ENCODE measurements around the gene KRTAP10-6. TPM values are rescaled to one million over a fixed set of nuclear protein-coding genes. Genes with fewer than 3 reads are reported as not detected.
"Not testable (repeated sequence)": the region's sequence is repeated elsewhere in the genome, so short reads cannot be mapped to it uniquely, and the experiment has no call there.

KRTAP10-6 gene
- total RNA-seq, 1 donor from 2014 or later = not detected

DNA sequence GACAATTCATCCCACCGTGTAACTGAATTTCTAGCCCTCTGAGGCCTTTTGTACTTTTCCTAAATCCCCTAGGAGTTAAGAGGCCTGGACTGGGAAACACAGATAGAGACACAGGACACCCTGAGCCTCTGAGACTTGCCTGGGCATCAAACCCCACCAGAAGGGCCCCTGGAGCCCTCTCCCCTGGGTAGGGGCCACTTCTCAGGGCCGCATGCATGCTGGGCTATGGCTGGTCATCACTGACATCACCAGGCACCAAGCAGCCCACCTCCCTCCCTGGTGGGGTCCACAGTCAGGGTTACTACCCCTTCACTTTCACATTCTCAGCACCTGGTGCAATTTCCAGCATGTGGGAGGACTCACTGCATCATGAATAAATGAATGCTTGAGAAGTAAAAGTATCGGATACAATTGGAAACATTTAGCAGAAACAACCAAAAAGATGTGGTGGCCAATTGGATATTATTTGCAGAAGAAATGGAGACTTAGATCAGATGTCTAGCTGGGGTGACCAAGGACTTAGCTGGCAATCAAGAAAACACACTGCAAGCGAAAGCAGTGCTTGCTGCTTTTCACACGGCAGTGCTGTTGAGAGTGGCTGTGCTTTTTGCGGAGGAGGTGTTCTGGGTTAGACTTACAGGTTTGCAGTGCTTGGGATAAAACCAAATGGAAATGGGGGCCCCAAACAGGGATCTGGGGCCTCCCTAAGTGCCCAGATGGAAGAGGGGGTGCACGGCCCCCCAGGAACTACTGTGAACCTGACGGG is 7.1 kb upstream of the KRTAP10-6 start:
- DNase-seq (ENCODE audit: low spot score) = no peak

DNA sequence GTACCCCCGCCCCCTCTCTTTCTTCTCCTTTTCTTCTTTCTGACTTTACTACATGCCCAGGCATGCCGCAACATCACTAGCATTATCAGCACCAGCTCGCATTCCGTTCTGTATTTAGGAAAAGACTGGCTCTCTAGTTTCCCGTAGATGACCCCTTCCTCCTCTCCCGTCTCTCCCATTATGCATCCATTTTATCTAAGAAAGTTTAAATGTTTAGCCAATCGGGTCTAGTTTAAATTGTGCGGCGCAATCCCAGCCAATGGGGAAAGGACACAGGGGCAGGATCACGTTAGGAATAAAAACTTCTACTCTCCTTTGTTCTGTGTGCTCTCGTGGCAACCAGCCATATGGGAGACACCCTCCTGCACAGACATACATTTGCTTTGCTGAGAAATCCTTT is 5.8 kb upstream of the KRTAP10-6 start:
- DNase-seq (ENCODE audit: low spot score) = no peak

DNA sequence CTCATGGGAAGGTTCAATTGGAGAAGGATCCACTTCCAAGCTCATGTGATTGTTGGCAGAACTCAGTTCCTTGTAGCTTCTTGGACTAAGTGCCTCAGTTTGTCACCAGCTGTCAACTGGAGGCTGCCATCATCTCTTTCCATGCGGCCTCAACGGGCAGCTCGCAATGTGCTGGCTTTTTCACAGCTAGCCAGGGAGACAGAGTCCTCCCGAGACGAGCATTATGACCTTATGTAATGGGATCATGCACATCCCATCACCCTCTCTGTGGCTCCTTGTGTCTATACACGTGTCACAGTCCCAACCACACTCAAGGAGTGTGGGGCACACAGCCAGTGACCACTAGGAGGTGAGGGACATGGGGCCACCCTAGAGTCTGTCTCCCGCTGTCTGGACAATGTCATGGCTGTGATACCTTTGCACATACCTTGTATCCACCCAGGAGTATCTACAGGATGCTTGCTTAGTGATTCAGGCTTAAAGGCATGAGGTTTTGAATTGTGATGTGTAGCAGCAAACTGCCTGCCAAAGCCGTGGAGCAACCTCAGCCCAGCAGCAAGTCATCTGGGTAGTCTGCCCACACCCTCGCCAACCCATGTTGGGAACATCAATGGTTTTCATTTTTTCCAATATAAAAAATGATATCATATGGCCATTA is 3.9 kb upstream of the KRTAP10-6 start:
- DNase-seq (ENCODE audit: low spot score) = no peak

DNA sequence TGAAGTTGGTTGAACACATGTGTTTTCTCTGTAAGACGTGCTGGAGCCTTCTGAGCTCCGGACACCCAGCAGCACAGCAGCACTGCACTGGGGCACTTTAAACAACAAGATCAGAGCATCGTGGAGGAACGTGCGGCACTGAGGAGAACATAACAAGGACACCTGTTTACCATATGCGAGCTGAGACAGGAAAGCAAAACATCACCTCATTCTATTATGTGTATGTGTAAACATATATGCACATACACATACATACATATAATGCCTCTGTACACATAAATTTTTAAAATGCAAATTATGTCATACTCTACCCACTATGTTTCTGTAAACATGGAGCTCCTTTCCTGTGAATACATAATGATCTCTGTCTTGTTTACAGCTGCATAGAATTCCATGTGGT is 3.2 kb upstream of the KRTAP10-6 start:
- no peak for DNase-seq (ENCODE audit: low spot score)

DNA sequence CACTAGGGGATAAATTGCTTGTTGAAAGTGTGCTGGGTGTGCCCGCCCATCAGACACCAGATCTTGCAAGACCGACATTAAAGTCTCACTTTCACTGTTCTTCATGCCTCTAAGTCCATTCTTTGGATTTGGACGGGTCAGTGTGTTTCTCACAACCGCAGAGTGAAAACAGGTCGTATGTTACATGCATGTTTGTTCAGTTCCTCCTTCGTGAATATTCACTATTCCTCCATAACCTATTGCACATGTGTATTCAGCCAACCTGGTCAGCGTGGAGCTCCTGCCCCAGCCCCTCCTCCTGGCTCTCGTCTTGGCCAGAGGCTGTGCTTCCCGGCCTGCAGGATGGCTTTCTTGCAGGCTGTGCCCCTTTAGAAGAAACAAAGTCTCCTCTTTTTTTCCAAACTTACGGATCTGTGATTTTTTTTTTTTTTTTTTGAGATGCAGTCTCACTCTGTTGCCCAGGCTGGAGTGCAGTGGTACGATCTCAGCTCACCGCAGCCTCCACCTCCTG is 2.2 kb upstream of the KRTAP10-6 start:
- DNase-seq (ENCODE audit: low spot score) = no peak

DNA sequence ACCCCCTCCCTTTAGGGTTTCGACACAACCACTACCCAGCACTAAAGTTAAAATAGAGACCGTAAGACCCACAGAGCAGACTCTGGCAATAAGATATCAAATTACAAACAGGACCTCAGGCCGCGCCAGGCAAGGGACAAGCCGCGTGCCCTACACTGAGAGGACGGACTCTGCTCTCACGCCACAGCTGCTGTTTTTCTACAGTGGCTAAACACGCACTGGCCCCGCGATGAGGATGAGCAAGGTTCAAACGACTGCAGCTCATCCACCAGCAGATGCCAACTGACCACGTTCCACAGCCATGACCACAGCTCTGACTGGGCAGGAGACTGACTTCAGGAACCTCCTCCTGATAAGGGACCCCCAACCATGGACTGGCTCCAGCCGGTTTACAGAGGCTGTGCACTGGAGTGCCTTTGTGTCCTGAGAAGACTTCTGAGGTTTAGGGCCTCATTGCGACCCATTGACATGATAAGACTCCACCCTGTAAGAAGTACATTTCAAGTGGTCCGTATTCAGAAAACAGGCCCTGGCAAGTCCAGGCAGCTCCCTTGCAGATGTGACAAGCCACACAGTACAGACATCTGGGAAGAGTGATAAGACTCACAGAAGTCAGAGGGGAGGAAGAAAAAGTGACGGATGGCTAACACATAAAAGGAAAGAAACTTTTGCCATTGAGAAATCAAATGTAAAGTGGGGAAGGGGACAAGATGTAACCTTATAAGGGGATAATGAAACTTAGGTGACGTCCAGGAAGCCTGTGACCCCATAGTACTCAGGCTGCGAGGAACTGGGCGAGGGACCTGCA is 1.5 kb upstream of the KRTAP10-6 start:
- no peak for DNase-seq (ENCODE audit: low spot score)

DNA sequence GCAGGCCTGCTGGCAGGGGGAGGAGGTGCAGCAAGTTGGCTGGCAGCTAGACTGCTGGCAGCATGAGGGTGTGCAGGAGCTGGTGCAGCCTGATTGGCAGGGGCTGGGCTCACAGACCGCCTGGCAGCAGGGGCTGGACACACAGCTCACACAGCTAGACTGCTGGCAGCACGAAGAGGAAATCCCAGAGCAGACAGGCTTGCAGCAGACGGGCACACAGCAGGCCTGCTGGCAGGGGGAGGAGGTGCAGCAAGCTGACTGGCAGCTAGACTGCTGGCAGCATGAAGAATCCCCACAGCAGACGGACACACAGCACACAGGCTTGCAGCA is 539 bp downstream of the KRTAP10-6 start:
- not testable (repeated sequence) for DNase-seq (ENCODE audit: low spot score)

DNA sequence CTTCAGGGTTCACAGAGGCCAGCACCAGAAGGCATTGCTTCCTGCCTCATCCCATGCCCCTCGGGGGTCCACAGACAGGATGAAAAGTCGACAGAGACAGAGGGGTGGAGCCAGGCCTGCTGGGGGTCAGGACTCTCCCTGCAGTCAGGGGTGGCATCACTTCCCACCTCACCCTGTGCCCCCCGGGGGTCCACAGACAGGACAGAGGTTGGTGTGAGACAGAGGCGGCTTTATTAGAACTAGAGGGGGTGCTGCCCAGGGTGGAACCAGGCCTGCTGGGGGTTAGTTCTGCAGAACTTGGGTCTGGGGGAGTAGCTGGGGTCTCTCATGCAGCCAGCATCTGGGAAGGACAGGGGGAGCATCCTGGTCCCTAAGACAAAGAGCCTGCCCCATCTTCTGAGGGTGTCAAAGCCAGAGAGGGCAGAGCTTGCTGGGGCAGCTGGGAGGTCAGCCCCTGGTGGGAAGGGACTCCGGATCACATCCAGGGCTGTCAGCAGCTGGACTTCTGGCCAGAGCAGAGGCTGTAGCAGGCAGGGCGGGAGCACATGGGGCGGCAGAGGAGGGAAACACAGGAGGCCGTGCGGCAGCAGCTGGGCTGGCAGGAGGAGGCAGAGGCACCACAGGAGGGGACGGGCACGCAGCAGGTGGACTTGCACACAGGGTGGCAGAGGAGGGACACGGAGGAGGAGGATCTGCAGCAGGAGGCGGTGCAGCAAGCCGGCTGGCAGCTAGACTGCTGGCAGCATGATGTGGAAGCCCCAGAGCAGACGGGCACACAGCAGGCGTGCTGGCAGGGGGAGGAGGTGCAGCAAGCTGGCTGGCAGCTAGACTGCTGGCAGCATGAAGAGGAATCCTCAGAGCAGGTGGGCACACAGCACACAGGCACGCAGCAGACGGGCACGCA is 1.2 kb downstream of the KRTAP10-6 start:
- not testable (repeated sequence) for DNase-seq (ENCODE audit: low spot score)

DNA sequence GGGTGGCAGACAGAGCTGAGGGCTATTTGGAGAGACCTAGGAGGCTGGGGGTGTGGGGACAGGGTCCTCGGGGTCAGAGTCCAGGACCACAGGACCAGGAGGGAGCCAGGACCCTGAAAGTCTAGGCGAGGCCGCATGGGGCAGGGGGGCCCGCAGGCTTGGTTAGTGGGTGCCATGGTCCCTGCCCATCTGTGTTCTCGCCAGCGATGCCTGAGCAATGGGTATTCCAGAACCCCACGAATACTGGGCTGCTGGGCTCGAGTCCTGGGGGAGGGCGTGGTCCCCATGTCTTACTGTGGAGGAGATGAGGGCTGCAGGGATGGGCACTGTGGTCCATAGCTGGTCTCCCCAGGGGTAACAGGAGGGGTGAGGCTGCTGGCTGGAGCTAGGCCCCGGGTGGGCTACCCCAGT is 2.0 kb downstream of the KRTAP10-6 start:
- no peak for DNase-seq (ENCODE audit: low spot score)

DNA sequence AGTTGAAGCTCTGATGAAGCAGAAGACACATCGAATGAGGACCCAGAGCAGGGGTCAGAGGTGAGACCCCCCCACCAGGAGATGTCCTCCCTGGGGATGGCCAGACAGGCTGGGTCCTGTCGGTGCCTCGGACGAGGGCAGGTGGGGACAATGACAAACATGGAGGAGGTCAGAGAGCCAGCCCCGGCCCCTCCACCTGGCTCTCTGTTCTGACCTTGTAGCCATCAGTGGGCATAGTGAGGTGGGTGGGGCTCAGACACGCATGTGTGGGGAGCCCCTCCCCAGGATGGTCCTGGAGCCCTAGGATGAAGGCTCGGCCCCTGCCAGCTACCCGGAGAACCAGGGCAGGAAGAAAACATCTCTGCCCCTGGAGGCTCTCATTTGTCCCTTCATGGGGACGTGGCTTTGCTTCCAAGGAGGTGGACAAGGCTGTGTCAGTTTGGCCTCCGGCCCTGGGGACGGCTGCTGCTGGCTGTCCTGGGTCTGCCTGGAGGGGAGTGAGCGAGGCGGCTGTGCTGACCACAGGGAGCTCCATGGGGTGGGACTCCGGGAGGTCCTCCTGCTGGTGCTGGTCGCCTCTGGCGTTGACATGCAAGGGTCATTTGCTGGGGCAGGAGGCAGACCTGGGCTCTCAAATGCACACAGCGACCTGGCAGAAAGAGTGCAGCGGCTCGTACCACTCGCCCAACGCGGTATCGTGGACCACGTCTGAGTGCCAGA is 2.6 kb downstream of the KRTAP10-6 start:
- DNase-seq (ENCODE audit: low spot score) = no peak

DNA sequence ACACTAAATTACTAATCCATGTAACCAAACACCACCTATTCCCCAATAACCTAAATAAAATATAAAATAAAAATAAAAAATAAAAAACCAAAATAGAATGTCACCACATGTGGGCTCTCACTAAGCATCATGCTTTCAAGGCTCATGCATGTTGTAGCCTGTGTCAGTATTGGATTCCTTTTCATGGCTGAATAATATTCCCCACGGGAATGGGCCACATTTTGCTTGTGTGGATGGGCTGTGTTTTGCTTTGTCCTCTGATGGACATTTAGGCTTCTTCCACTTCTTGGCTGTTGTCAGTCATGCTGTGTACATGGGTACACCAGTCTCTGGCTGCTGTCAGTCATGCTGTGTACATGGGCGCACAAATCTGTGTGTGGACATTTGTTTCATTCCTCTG is 3.2 kb downstream of the KRTAP10-6 start:
- DNase-seq (ENCODE audit: low spot score) = no peak

DNA sequence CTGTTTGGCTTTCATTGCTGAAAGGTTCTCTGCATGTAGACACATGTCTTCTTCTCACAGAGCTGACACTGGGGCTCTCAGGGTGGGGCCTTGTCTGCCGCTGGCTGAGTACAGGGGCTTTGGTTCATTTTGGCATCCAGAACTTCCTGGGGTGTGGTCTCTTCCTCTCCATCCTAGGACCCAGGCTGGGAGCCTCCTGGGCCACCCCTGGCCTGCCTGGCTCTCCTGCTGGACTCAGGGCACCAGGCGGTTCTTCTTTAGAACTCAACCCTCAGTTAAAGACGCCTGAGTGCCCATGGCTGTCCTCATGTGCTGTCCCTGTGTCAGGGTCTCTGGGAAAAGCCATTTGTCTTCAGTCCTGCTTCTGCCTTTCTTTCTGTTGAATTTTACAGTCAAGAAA is 6.4 kb downstream of the KRTAP10-6 start:
- no peak for DNase-seq (ENCODE audit: low spot score)

DNA sequence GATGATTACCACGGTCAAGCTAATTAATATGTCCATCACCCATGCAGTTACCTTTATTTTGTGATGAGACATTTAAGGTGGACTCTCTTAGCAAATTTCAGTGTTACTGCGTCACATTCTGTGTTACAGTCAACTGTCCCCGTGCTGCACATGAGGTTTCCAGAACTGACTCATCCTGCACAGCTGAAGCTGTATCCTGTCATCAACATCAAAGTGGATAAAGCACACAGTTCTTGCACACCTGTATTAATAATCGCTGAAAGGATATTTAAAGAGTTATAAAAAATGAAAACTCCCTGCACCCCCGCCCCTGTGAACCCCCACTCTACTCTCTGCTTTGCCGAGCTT is 8.5 kb downstream of the KRTAP10-6 start:
- no peak for DNase-seq (ENCODE audit: low spot score)

DNA sequence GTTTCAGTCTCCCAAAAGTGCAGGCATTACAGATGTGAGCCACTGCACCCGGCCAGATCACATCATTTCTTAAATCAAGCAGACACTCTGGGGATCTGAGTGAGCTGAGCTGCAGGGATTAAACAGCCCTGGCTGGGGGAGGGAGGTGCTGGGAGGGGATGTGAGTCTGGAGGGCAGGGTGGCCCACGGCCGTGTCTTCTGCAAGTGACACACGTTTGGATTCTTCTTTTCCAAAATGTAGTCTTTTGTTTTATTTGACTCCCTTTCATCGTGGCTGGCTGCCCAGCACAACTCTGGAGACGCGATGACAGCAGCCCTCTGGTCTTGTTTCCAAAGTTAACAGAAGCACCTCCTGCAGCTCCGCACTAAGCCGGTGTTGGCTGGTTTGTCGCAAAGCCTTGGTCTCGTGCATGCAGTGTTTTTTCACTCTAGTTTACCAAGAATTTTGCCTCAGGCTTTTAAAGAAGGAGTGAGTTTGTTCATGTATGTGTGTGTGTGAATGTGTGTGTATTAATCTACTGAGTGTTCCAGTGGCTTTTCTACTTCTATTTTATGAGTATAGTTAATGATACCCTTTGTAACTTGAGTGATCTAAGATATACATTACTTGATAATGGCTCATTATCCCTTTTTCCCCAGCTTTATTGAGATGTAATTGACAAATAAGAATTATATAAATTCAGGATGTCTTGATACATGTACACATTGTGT is 9.1 kb downstream of the KRTAP10-6 start:
- DNase-seq (ENCODE audit: low spot score) = no peak

DNA sequence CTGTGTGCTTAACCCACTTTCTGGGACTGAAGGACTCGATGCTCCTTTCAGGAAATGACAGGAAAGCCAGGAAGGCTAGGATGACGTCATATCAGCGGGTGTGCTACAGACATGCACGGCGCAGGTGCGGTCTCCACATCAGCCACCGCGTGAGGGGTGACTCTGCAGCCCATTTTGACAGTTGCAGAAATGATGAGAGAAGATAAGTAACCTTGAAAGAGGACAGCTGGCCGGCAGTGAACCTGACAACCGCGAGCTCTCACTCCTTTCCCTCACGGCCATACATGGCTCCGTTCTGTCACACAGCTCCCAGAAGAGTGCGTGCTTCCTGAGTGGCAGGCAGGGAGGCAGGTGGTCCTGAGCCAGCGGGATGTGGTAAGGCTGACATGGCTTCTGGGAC is 10.2 kb downstream of the KRTAP10-6 start:
- DNase-seq (ENCODE audit: low spot score) = no peak

DNA sequence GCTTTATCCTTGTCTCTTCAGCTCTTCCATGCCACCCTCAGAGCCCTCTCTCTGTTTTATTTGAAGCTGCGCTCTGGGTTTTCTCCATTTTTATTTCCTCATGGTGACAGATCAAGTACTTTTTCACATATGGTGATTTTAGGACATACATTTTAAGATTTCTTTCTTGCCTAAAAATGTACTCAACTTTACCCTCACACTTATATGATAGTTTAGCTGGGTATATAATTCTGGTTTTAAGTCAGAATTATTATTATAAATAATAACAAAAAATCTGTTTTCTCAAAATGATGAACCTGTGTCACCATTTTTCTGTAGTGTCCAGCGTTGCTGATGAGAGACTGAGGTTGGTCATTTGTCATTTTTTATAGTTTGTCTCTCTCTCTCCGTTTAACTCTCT is 11.1 kb downstream of the KRTAP10-6 start:
- DNase-seq (ENCODE audit: low spot score) = no peak

DNA sequence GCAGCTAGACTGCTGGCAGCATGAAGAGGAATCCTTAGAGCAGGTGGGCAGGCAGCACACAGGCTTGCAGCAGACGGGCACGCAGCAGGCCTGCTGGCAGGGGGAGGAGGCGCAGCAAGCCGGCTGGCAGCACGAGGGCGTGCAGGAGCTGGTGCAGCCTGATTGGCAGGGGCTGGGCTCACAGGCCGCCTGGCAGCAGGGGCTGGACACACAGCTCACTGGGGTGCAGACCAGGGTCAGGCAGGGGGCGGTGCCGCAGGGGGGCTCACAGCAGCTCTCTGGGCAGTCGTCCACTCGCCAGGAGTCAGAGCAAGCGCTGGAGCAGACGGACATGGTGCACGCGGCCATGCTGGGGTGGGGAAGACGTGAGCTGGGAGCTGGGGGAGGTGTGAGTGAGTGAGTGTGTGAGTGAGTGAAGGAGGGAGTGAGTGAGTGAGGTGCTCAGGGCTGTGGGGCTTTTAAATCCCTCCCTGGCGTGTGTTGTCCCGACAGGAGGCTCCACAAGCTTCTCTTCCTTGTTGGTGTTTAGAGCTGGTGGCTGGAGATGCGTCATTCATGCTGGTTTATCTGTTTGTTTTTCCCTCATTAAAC is 12.0 kb downstream of the KRTAP10-6 start, which contains the start of gene KRTAP10-5:
Gene KRTAP10-5, minus strand, starts transcription at position 374 of the 591 bp plus-strand sequence. Its CDS starts 26 bp downstream, at position 348.
- not testable (repeated sequence) for DNase-seq (ENCODE audit: low spot score)

DNA sequence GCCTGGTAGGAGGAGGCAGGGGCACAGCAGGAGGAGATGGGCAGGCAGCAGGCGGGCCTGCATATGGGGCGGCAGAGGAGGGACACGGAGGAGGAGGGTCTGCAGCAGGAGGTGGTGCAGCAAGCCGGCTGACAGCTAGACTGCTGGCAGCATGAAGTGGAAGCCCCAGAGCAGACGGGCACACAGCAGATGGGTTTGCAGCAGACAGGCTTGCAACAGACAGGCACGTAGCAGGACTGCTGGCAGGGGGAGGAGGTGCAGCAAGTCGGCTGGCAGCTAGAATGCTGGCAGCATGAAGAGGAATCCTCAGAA is 12.5 kb downstream of the KRTAP10-6 start:
- DNase-seq (ENCODE audit: low spot score) = no peak

DNA sequence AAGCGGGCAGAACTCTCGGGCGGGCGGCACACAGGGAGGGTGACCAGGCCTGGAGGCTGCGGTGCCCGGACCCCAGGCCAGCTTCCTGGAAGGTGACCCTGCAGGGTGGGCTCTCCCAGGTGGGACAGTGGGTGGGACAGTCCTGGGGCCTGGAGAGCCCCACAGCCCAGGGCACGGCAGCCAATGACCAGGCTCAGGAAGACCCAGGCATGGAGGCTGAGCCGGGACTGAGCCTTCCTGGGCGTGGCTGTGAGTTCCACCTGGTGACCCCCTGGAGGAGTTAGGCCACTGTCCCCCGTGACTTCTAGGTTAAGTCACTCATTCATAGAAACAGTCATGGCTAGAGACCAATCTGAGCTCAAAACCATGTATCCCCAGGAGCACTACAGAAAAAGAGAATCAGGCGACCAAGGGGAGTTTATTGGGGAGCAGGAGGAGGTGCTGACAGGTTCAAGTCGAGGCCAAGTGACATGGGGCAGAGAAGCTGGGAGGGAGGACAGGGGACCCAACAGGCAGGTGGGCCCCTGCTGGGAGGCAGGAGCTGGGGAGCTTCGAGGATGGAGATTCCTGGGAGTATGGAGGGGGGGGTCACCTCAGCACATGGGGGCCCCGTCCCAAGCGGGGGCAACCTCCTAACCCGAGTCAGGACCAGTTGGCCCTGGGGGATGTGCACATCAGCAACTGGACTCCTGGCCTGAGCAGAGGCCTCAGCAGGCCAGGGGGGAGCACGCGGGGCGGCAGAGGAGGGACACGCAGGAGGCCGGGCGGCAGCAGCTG is 13.1 kb downstream of the KRTAP10-6 start:
- DNase-seq (ENCODE audit: low spot score) = peak; percentile 4

Measured in mucosa of gallbladder (tissue), 1 donor.